Lower lobe of right lung (tissue), 2 donors: ENCODE results near the gene FOXK1. TPM values are rescaled to one million over a fixed set of nuclear protein-coding genes. Genes with fewer than 3 reads are reported as not detected.
"Not testable (repeated sequence)": the region's sequence is repeated elsewhere in the genome, so short reads cannot be mapped to it uniquely, and the experiment has no call there.

ENCODE experiments used
- ATAC-seq, 2 donors: fragments of 200-7000 bp; cut with Tn5 transposase; one replicate each; pipeline ENCODE4 v1.9.1; 2020 to 2022; ENCODE audit warnings: mild to moderate bottlenecking in 2 of 2, moderate library complexity in 2 of 2
- DNase-seq: peaks from one replicate; pipeline ENCODE4 v3.0.0-alpha.2; 2020
- H3K27ac ChIP-seq: fragments of 200-600 bp; one replicate; pipeline ENCODE4 v1.8.0; 2022
- H3K27me3 ChIP-seq: fragments of 200-600 bp; one replicate; pipeline ENCODE4 v1.8.0; 2022; ENCODE audit warnings: low read depth
- H3K36me3 ChIP-seq: fragments of 200-600 bp; one replicate; pipeline ENCODE4 v1.8.0; 2022; ENCODE audit warnings: mild to moderate bottlenecking
- H3K4me1 ChIP-seq: fragments of 200-600 bp; one replicate; pipeline ENCODE4 v1.8.0; 2022
- H3K4me3 ChIP-seq: fragments of 200-600 bp; one replicate; pipeline ENCODE4 v1.8.0; 2022; ENCODE audit warnings: mild to moderate bottlenecking
- H3K9me3 ChIP-seq: fragments of 200-600 bp; one replicate; pipeline ENCODE4 v1.8.0; 2022
- intact Hi-C: fragments of 100-400 bp; cut with DNase I; formaldehyde crosslinking; loops from one replicate; pipeline ENCODE4 v1.11.0; 2022
- total RNA-seq: library from RNA; stranded (reverse); fragmentation: NEBNext Ultra II Directional; extraction: Animal tissue kit (Norgen Biotek cat#: 25700); gene quantifications from one replicate; pipeline ENCODE4 v1.2.1, GENCODE V29; 2021
- TF ChIP-seq, protein P1 (sequence below): fragments of 200-600 bp; IDR thresholded peaks from one replicate; pipeline ENCODE4 v1.8.0; 2022; ENCODE audit warnings: antibody characterized with exemption, mild to moderate bottlenecking
- donor health status: DM: no; HTN: yes; CAD: no; lungs with severe emphysema.

FOXK1 gene
- total RNA-seq, 1 donor from 2014 or later, result 28.8 TPM

- intact Hi-C loops, result no loop called here
- Histone ChIP-seq H3K4me3 (peak overlapping the region; percentile 64), H3K9me3 (no peaks in the 10 kb centered on the region), H3K27ac (peak overlapping the region; percentile 91), H3K36me3 (no peaks in the 10 kb centered on the region), H3K27me3 (no peaks in the 10 kb centered on the region), H3K4me1 (peaks cover 14% of the 10 kb centered on the region)
- peak; percentile 98 for ATAC-seq
- TF ChIP-seq, protein P1, sequence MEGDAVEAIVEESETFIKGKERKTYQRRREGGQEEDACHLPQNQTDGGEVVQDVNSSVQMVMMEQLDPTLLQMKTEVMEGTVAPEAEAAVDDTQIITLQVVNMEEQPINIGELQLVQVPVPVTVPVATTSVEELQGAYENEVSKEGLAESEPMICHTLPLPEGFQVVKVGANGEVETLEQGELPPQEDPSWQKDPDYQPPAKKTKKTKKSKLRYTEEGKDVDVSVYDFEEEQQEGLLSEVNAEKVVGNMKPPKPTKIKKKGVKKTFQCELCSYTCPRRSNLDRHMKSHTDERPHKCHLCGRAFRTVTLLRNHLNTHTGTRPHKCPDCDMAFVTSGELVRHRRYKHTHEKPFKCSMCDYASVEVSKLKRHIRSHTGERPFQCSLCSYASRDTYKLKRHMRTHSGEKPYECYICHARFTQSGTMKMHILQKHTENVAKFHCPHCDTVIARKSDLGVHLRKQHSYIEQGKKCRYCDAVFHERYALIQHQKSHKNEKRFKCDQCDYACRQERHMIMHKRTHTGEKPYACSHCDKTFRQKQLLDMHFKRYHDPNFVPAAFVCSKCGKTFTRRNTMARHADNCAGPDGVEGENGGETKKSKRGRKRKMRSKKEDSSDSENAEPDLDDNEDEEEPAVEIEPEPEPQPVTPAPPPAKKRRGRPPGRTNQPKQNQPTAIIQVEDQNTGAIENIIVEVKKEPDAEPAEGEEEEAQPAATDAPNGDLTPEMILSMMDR, result peak; percentile 55
- DNase-seq, result peak; percentile 98
Observed at GRCh38 chr7:4641667-4642467, 40.2 kb upstream of the FOXK1 start.

GRCh38 chr7:4642468-4643203, 39.5 kb upstream of the FOXK1 start:
- no peaks in the 10 kb centered on the region for H3K27me3 ChIP-seq
- ATAC-seq, result no peak
- H3K4me1 ChIP-seq, result peaks cover 14% of the 10 kb centered on the region
- no peaks in the 10 kb centered on the region for H3K9me3 ChIP-seq
- TF ChIP-seq, protein P1, result no peak
- intact Hi-C loops, result no loop called here
- H3K36me3 ChIP-seq, result no peaks in the 10 kb centered on the region
- H3K27ac ChIP-seq, result peak overlapping the region; percentile 91
- DNase-seq, result no peak
- peak overlapping the region; percentile 64 for H3K4me3 ChIP-seq

- H3K27ac ChIP-seq, H3K9me3 ChIP-seq, ATAC-seq, intact Hi-C loops, H3K27me3 ChIP-seq, H3K4me3 ChIP-seq, H3K36me3 ChIP-seq, DNase-seq: not testable (repeated sequence)
- peaks cover 14% of the 10 kb centered on the region for H3K4me1 ChIP-seq
Observed at GRCh38 chr7:4643204-4643471, 39.0 kb upstream of the FOXK1 start.

GRCh38 chr7:4645246-4645645, 36.8 kb upstream of the FOXK1 start:
- H3K27ac ChIP-seq, result no peak overlapping the region
- ATAC-seq (no peak), DNase-seq (no peak)
- no peaks in the 10 kb centered on the region for H3K27me3 ChIP-seq
- no peaks in the 10 kb centered on the region for H3K36me3 ChIP-seq
- TF ChIP-seq, protein P1, result no peak
- no peaks in the 10 kb centered on the region for H3K9me3 ChIP-seq
- intact Hi-C loops, result no loop called here
- no peak overlapping the region for H3K4me3 ChIP-seq
- peaks cover 14% of the 10 kb centered on the region for H3K4me1 ChIP-seq

DNA sequence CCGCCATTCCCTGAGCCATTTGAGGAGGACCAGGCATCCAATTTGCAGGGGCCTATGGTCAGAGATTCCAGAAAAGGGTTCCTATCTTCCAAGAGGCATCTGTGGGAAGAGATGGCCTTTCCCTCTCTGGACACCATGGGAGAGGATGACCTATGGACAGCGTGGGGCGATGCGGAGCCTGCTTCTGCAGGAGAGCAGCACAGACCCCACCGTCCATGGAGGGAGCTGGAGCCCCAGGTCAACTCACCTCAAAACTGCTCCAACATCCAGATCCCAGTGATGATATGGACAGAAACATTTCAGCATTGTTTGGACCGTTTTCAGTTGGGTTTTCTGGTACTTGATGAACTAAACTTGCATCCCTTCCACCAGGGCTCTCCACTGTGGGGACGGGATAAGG, 34.0 kb upstream of the FOXK1 start:
- ATAC-seq, result no peak
- Histone ChIP-seq H3K9me3 (no peaks in the 10 kb centered on the region), H3K27me3 (no peaks in the 10 kb centered on the region), H3K27ac (no peak overlapping the region), H3K4me1 (no peaks in the 10 kb centered on the region), H3K36me3 (no peaks in the 10 kb centered on the region), H3K4me3 (no peak overlapping the region)
- no peak for DNase-seq
- intact Hi-C loops, result no loop called here
- TF ChIP-seq, protein P1, result no peak

DNA sequence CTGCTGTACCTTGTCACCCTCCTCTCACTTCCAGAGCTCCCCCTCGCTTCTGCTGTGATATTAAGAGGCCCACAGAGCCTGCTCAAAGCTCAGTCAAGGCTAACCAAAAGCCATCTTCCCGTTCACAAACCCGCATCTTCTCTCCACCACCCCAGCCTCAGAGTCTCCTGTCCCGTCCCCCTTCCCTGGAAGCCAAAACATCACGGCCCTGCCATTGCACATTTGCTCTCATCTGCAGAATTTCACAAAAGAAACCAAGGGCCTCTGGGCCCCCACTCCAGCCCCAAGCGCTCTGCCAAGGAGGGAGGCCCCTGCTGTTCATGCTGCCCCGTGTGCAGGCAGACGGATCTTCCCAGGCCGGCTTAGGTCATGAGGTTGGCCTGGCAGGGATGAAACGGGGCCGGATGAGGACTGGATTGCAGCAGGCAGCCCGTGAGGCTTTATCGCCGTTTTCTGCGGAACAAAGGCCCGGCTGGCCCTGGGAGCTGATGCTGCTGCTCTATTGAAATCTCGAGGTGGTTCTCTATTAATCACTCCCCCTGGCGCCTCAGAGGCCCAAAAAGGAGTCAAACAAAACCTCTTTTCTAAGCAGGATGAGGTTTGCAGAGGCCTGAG, 31.6 kb upstream of the FOXK1 start:
- DNase-seq (no peak), ATAC-seq (no peak)
- Histone ChIP-seq H3K4me1 (no peaks in the 10 kb centered on the region), H3K36me3 (no peaks in the 10 kb centered on the region), H3K9me3 (no peaks in the 10 kb centered on the region), H3K27ac (no peak overlapping the region), H3K27me3 (no peaks in the 10 kb centered on the region), H3K4me3 (no peak overlapping the region)
- intact Hi-C loops, result no loop called here
- TF ChIP-seq, protein P1, result no peak
